Measurements from ENCODE around the gene ALKBH2.

ALKBH2 gene

GRCh38 chr12:109097435-109098182 is 4.3 kb upstream of the ALKBH2 start, which contains the start of gene UNG:
Gene UNG (plus strand): TSS chr12:109097597. CDS start chr12:109097680, 83 bp downstream.
- DNase-seq (ENCODE audit: low read depth, low spot score): peak; percentile 89
- peaks cover 1% of the 10 kb centered on the region; the same call in 1 of the 2 replicates for H3K4me1 ChIP-seq (ENCODE audit: control insufficient read depth, insufficient read depth, low read length)
- no peak within 1 kb of the TSS for H3K27ac ChIP-seq (ENCODE audit: low read length)
- no CpG with 5 or more reads among the region's 71 CpGs for WGBS (ENCODE audit: insufficient coverage, insufficient read length)
- peak within 1 kb of the TSS; percentile 79 for H3K4me3 ChIP-seq (ENCODE audit: low read length)
- H3K9me3 ChIP-seq (ENCODE audit: control insufficient read depth, insufficient read depth, low read length): no peaks in the 10 kb centered on the region
- H3K27me3 ChIP-seq (ENCODE audit: control insufficient read depth, insufficient read depth, low read length): no peaks in the 10 kb centered on the region
- peaks cover 10% of the 10 kb centered on the region for H3K36me3 ChIP-seq (ENCODE audit: control insufficient read depth, insufficient read depth, low read length)

- no CpG with 5 or more reads among the region's 11 CpGs for WGBS (ENCODE audit: insufficient coverage, insufficient read length)
- no peaks in the 10 kb centered on the region for H3K27me3 ChIP-seq (ENCODE audit: control insufficient read depth, insufficient read depth, low read length)
These were observed 3.8 kb upstream of the ALKBH2 start for GRCh38 chr12:109097140-109097434.

GRCh38 chr12:109092497-109093021 is 713 bp downstream of the ALKBH2 start:
- no peak for DNase-seq (ENCODE audit: low read depth, low spot score)
- Histone ChIP-seq H3K4me3 (ENCODE audit: low read length) (no peak overlapping the region; the same call in 1 of the 2 replicates), H3K9me3 (ENCODE audit: control insufficient read depth, insufficient read depth, low read length) (no peaks in the 10 kb centered on the region), H3K27me3 (ENCODE audit: control insufficient read depth, insufficient read depth, low read length) (no peaks in the 10 kb centered on the region), H3K27ac (ENCODE audit: low read length) (no peak overlapping the region), H3K4me1 (ENCODE audit: control insufficient read depth, insufficient read depth, low read length) (peaks cover 1% of the 10 kb centered on the region; the same call in 1 of the 2 replicates), H3K36me3 (ENCODE audit: control insufficient read depth, insufficient read depth, low read length) (no peaks in the 10 kb centered on the region; the same call in 1 of the 2 replicates)
- WGBS (ENCODE audit: insufficient coverage, insufficient read length): no CpG with 5 or more reads among the region's 6 CpGs

More at GRCh38 chr12:109097140-109097434, 3.8 kb upstream of the ALKBH2 start:
- Histone ChIP-seq H3K27ac (ENCODE audit: low read length) (no peak overlapping the region), H3K36me3 (ENCODE audit: control insufficient read depth, insufficient read depth, low read length) (peaks cover 10% of the 10 kb centered on the region), H3K4me1 (ENCODE audit: control insufficient read depth, insufficient read depth, low read length) (peaks cover 1% of the 10 kb centered on the region; the same call in 1 of the 2 replicates), H3K9me3 (ENCODE audit: control insufficient read depth, insufficient read depth, low read length) (no peaks in the 10 kb centered on the region), H3K4me3 (ENCODE audit: low read length) (peak overlapping the region; percentile 77; the same call in 1 of the 2 replicates)
- DNase-seq (ENCODE audit: low read depth, low spot score): no peak

GRCh38 chr12:109089683-109090082 is 3.6 kb downstream of the ALKBH2 start:
- Histone ChIP-seq H3K27me3 (ENCODE audit: control insufficient read depth, insufficient read depth, low read length) (no peaks in the 10 kb centered on the region), H3K4me3 (ENCODE audit: low read length) (no peak overlapping the region), H3K9me3 (ENCODE audit: control insufficient read depth, insufficient read depth, low read length) (no peaks in the 10 kb centered on the region), H3K4me1 (ENCODE audit: control insufficient read depth, insufficient read depth, low read length) (no peaks in the 10 kb centered on the region; the same call in 1 of the 2 replicates), H3K36me3 (ENCODE audit: control insufficient read depth, insufficient read depth, low read length) (no peaks in the 10 kb centered on the region; the same call in 1 of the 2 replicates), H3K27ac (ENCODE audit: low read length) (no peak overlapping the region)
- no CpG with 5 or more reads among the region's 7 CpGs for WGBS (ENCODE audit: insufficient coverage, insufficient read length)
- DNase-seq (ENCODE audit: low read depth, low spot score): no peak

- Histone ChIP-seq H3K27me3 (ENCODE audit: control insufficient read depth, insufficient read depth, low read length) (no peaks in the 10 kb centered on the region), H3K27ac (ENCODE audit: low read length) (no peak overlapping the region), H3K9me3 (ENCODE audit: control insufficient read depth, insufficient read depth, low read length) (no peaks in the 10 kb centered on the region), H3K4me1 (ENCODE audit: control insufficient read depth, insufficient read depth, low read length) (no peaks in the 10 kb centered on the region; the same call in 1 of the 2 replicates), H3K36me3 (ENCODE audit: control insufficient read depth, insufficient read depth, low read length) (no peaks in the 10 kb centered on the region; the same call in 1 of the 2 replicates), H3K4me3 (ENCODE audit: low read length) (no peak overlapping the region)
- no CpG with 5 or more reads among the region's 6 CpGs for WGBS (ENCODE audit: insufficient coverage, insufficient read length)
- no peak for DNase-seq (ENCODE audit: low read depth, low spot score)
These were observed 4.5 kb downstream of the ALKBH2 start for GRCh38 chr12:109088818-109089217.

- no peak for DNase-seq (ENCODE audit: low read depth, low spot score)
These were observed 6.0 kb downstream of the ALKBH2 start for GRCh38 chr12:109087250-109087649.

GRCh38 chr12:109085590-109085989 is 7.7 kb downstream of the ALKBH2 start:
- no peak for DNase-seq (ENCODE audit: low read depth, low spot score)
- Histone ChIP-seq H3K27ac (ENCODE audit: low read length) (no peak overlapping the region), H3K4me1 (ENCODE audit: control insufficient read depth, insufficient read depth, low read length) (no peaks in the 10 kb centered on the region), H3K27me3 (ENCODE audit: control insufficient read depth, insufficient read depth, low read length) (no peaks in the 10 kb centered on the region), H3K9me3 (ENCODE audit: control insufficient read depth, insufficient read depth, low read length) (no peaks in the 10 kb centered on the region), H3K36me3 (ENCODE audit: control insufficient read depth, insufficient read depth, low read length) (peaks cover 2% of the 10 kb centered on the region; the same call in 1 of the 2 replicates), H3K4me3 (ENCODE audit: low read length) (no peak overlapping the region)
- no CpG with 5 or more reads among the region's 11 CpGs for WGBS (ENCODE audit: insufficient coverage, insufficient read length)

More at GRCh38 chr12:109087250-109087649, 6.0 kb downstream of the ALKBH2 start:
- no peaks in the 10 kb centered on the region for H3K9me3 ChIP-seq (ENCODE audit: control insufficient read depth, insufficient read depth, low read length)
- peaks cover 2% of the 10 kb centered on the region; the same call in 1 of the 2 replicates for H3K36me3 ChIP-seq (ENCODE audit: control insufficient read depth, insufficient read depth, low read length)
- H3K4me1 ChIP-seq (ENCODE audit: control insufficient read depth, insufficient read depth, low read length): no peaks in the 10 kb centered on the region
- H3K27ac ChIP-seq (ENCODE audit: low read length): no peak overlapping the region
- H3K4me3 ChIP-seq (ENCODE audit: low read length): no peak overlapping the region
- no CpG with 5 or more reads among the region's 5 CpGs for whole genome bisulfite sequencing (ENCODE audit: insufficient coverage, insufficient read length)
- H3K27me3 ChIP-seq (ENCODE audit: control insufficient read depth, insufficient read depth, low read length): no peaks in the 10 kb centered on the region

- Histone ChIP-seq H3K27ac (ENCODE audit: low read length) (no peak overlapping the region), H3K36me3 (ENCODE audit: control insufficient read depth, insufficient read depth, low read length) (peaks cover 2% of the 10 kb centered on the region; the same call in 1 of the 2 replicates), H3K27me3 (ENCODE audit: control insufficient read depth, insufficient read depth, low read length) (no peaks in the 10 kb centered on the region), H3K9me3 (ENCODE audit: control insufficient read depth, insufficient read depth, low read length) (no peaks in the 10 kb centered on the region), H3K4me1 (ENCODE audit: control insufficient read depth, insufficient read depth, low read length) (no peaks in the 10 kb centered on the region), H3K4me3 (ENCODE audit: low read length) (no peak overlapping the region)
- no peak for DNase-seq (ENCODE audit: low read depth, low spot score)
- no CpG with 5 or more reads among the region's 2 CpGs for WGBS (ENCODE audit: insufficient coverage, insufficient read length)
These were observed 8.8 kb downstream of the ALKBH2 start for GRCh38 chr12:109084425-109084824.

- Histone ChIP-seq H3K36me3 (ENCODE audit: control insufficient read depth, insufficient read depth, low read length) (peaks cover 2% of the 10 kb centered on the region; the same call in 1 of the 2 replicates), H3K4me1 (ENCODE audit: control insufficient read depth, insufficient read depth, low read length) (no peaks in the 10 kb centered on the region), H3K27ac (ENCODE audit: low read length) (no peak overlapping the region), H3K27me3 (ENCODE audit: control insufficient read depth, insufficient read depth, low read length) (no peaks in the 10 kb centered on the region), H3K9me3 (ENCODE audit: control insufficient read depth, insufficient read depth, low read length) (no peaks in the 10 kb centered on the region), H3K4me3 (ENCODE audit: low read length) (no peak overlapping the region)
- no peak for DNase-seq (ENCODE audit: low read depth, low spot score)
- WGBS (ENCODE audit: insufficient coverage, insufficient read length): no CpG with 5 or more reads among the region's 14 CpGs
These were observed 10.5 kb downstream of the ALKBH2 start for GRCh38 chr12:109082751-109083150.

GRCh38 chr12:109074866-109075265 is 18.4 kb downstream of the ALKBH2 start:
- no peaks in the 10 kb centered on the region for H3K27me3 ChIP-seq (ENCODE audit: control insufficient read depth, insufficient read depth, low read length)

More at GRCh38 chr12:109074866-109075265, 18.4 kb downstream of the ALKBH2 start:
- no peak for DNase-seq (ENCODE audit: low read depth, low spot score)
- Histone ChIP-seq H3K4me1 (ENCODE audit: control insufficient read depth, insufficient read depth, low read length) (no peaks in the 10 kb centered on the region), H3K9me3 (ENCODE audit: control insufficient read depth, insufficient read depth, low read length) (no peaks in the 10 kb centered on the region), H3K36me3 (ENCODE audit: control insufficient read depth, insufficient read depth, low read length) (no peaks in the 10 kb centered on the region), H3K27ac (ENCODE audit: low read length) (no peak overlapping the region), H3K4me3 (ENCODE audit: low read length) (no peak overlapping the region)

All from iPS DF 6.9 (cell line).